GM12891 (cell line): ENCODE data around the gene CCN5.
"Not testable (repeated sequence)": the region's sequence is repeated elsewhere in the genome, so short reads cannot be mapped to it uniquely, and the experiment has no call there.

Experiments
- POLR2A ChIP-seq: IDR thresholded peaks from 2 replicates; pipeline ENCODE4 v1.6.1; 2011; ENCODE audit warnings: low read depth, low read length, control low read depth
- POLR2AphosphoS5 ChIP-seq: IDR thresholded peaks from 2 replicates; pipeline ENCODE4 v1.6.1; 2011; ENCODE audit warnings: low read depth, low read length, control low read depth
- SPI1 ChIP-seq: IDR thresholded peaks from 2 replicates; pipeline ENCODE4 v1.6.1; 2011; ENCODE audit warnings: low read depth, low read length, control low read depth
- TAF1 ChIP-seq: IDR thresholded peaks from 2 replicates; pipeline ENCODE4 v1.6.1; 2011; ENCODE audit warnings: low read depth, low read length, control low read depth

DNA sequence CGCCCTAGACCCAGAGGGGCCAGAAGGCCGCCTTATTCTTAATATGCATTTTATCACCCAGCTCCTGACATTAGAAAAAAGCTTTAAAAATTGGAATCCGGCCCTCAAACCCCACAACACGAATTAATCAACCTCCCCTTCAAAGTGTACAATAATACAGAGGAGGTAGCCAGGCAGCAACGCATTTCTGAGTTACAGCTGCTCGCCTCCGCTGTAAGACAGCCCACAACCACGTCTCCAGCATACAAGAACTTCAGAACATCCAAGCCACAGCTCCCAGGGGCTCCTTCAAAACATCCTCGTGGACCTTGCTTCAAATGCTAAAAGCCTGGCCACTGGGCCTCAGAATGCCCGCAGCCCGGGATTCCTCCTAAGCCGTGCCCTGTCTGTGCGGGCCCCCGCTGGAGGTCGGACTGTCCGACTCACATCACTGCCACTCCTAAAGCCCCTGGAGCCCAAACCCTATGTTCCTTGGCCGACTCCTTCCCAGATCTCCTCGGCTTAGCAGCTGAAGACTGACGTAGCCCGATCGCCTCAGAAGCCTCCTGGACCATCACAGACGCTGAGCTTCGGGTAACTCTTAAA lies 42.8 kb upstream of the CCN5 start:
- not testable (repeated sequence) for TF ChIP-seq TAF1, SPI1, POLR2A, POLR2AphosphoS5
